ENCODE data around the gene GYS2.

DNA sequence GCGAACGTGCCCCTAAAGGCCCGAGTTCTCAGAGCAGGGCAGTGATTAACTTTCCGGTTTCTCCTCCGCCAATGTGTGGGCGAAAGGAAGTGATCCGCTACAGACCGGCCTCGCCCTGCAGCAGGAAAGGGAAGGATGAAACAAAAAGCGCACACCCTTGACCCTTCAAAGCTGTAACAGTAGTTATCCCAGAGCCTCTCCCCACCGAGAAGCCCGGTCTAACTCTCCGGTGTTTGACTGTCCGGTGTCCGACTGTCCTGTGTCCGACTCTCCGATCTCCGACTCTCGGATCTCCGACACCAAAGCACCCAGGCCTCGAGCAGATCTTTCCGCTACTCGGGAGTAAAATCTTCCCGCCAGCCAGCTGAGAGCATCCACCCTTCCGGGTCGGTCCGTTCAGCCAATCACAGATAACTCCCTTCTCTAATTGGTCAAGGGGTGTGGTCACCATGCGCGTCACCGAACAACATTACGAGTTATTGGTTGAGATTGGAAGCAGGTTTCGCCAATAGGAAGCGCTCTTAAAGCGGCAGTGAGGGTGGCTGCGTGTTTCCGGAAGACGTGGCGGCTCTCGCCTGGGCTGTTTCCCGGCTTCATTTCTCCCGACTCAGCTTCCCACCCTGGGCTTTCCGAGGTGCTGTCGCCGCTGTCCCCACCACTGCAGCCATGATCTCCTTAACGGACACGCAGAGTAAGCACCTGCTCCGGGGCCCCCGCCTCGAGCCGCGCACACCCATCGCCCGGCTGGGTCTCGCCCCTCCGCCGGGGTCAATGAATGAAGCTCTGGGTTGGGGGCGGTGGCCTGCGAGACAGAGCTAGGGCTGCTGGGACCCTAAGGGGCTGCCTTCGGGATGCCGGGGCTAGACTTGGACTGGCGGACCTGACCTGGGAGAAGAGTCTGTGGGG lies 103.1 kb downstream of the GYS2 start, which contains the start of the genes GOLT1B and RECQL:
- TF ChIP-seq, protein P1, sequence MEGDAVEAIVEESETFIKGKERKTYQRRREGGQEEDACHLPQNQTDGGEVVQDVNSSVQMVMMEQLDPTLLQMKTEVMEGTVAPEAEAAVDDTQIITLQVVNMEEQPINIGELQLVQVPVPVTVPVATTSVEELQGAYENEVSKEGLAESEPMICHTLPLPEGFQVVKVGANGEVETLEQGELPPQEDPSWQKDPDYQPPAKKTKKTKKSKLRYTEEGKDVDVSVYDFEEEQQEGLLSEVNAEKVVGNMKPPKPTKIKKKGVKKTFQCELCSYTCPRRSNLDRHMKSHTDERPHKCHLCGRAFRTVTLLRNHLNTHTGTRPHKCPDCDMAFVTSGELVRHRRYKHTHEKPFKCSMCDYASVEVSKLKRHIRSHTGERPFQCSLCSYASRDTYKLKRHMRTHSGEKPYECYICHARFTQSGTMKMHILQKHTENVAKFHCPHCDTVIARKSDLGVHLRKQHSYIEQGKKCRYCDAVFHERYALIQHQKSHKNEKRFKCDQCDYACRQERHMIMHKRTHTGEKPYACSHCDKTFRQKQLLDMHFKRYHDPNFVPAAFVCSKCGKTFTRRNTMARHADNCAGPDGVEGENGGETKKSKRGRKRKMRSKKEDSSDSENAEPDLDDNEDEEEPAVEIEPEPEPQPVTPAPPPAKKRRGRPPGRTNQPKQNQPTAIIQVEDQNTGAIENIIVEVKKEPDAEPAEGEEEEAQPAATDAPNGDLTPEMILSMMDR (IDR thresholded peaks at IDR 0.05), result no peak
- TF ChIP-seq TCF7L2 (IDR thresholded peaks at IDR 0.05; ENCODE audit: low read depth, low read length) (no peak), POLR2AphosphoS5 (IDR thresholded peaks at IDR 0.05; ENCODE audit: low read depth, low read length) (peak; percentile 83), SIN3A (IDR thresholded peaks at IDR 0.05; ENCODE audit: borderline replicate concordance, insufficient read depth, low read depth, low read length) (peak; percentile 94)
- TF ChIP-seq, protein P2, sequence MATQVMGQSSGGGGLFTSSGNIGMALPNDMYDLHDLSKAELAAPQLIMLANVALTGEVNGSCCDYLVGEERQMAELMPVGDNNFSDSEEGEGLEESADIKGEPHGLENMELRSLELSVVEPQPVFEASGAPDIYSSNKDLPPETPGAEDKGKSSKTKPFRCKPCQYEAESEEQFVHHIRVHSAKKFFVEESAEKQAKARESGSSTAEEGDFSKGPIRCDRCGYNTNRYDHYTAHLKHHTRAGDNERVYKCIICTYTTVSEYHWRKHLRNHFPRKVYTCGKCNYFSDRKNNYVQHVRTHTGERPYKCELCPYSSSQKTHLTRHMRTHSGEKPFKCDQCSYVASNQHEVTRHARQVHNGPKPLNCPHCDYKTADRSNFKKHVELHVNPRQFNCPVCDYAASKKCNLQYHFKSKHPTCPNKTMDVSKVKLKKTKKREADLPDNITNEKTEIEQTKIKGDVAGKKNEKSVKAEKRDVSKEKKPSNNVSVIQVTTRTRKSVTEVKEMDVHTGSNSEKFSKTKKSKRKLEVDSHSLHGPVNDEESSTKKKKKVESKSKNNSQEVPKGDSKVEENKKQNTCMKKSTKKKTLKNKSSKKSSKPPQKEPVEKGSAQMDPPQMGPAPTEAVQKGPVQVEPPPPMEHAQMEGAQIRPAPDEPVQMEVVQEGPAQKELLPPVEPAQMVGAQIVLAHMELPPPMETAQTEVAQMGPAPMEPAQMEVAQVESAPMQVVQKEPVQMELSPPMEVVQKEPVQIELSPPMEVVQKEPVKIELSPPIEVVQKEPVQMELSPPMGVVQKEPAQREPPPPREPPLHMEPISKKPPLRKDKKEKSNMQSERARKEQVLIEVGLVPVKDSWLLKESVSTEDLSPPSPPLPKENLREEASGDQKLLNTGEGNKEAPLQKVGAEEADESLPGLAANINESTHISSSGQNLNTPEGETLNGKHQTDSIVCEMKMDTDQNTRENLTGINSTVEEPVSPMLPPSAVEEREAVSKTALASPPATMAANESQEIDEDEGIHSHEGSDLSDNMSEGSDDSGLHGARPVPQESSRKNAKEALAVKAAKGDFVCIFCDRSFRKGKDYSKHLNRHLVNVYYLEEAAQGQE (IDR thresholded peaks at IDR 0.05; ENCODE audit: insufficient read depth in 1 of 2, low read depth in 2 of 2, low read length in 1 of 2), result no peak
